Right hindlimb (tissue), 1 donor: ENCODE data around the gene KAZN.
"Not testable (repeated sequence)": the region's sequence is repeated elsewhere in the genome, so short reads cannot be mapped to it uniquely, and the experiment has no call there.

ENCODE experiments used
- DNase-seq: peaks from one replicate; pipeline ENCODE4 v3.0.0-alpha.2; 2018

Gene KAZN

DNA sequence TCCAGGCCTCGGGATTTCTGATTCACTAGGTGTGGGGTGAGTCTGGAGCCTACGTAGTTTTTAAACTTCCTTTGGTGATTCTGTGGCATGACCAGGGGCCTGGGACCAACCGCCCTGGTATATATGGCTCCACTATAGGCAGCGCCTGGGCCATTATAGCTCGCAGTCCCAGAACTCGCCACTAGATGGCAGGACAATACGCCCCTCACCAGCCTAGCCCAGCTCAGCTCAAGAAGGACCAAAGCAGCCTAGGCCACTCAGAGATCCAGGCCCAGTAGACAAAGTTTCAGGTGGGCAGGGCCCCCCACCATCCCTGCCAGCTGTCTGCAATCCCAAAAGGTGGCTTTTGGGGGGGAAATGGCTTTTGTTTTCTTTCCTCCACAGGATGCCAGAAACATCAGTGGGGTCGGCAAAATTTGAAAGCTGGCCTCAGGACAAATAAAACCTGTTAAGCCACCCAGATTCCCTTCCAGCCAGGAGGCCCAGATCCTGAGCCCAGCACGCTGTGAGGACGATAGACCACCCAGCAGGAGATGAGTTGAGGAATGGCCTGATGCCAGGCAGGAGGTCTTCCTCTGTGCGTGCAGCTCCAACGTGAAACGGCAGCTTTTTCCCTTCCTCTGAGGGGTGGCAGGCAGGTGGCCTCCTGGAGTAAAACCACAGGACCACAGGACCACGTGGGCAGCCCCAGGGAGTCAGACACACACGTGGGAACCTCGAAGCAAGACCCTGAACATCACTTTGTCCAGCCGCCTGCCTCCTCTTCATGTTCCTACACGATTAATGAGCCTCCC lies 530.2 kb downstream of the KAZN start:
- peak; percentile 81 for DNase-seq

DNA sequence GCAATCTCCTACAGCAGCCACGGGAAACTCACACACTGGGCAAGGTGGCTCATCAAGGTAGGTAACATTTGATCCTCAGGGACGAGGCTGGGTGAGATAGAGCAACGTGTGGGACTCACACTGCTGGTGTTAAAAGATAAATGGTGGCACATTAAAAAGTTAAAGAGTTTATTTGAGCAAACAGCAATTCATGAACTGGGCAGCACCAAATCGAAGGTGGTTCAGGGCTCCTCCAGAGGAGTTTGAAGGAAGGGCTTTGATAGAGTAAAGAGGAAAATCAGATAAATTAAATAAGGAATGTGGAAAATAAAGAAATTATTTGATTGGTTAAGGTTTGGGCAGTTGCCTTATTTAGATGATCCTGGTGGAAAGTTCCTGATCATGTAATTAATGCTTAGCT lies 531.5 kb downstream of the KAZN start:
- no peak for DNase-seq

- DNase-seq = no peak
Measured at GRCh38 chr1:15130607-15131006, 532.1 kb downstream of the KAZN start.

DNA sequence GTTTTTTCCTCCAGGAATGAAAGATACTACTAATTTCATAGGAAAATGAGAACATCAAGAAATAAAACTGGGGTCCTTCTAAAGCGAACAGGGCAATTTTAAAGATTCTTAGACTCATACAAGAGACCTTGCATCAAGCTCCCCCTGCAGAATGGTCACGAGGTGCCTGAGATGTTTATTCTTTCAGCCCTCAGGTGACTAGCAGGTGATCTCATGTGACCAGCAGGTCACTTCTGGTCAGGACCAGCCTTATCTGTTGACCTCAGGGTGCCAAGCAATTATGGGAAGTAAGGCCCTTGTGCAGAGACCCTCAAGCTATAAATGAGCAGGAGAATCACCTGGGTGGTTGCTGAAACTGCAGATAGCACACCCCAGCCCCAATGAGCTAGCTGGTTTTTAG lies 534.5 kb downstream of the KAZN start:
- DNase-seq = no peak

- no peak for DNase-seq
Measured at GRCh38 chr1:15134285-15134684, 535.8 kb downstream of the KAZN start.

GRCh38 chr1:15135604-15136003 lies 537.1 kb downstream of the KAZN start:
- not testable (repeated sequence) for DNase-seq

DNA sequence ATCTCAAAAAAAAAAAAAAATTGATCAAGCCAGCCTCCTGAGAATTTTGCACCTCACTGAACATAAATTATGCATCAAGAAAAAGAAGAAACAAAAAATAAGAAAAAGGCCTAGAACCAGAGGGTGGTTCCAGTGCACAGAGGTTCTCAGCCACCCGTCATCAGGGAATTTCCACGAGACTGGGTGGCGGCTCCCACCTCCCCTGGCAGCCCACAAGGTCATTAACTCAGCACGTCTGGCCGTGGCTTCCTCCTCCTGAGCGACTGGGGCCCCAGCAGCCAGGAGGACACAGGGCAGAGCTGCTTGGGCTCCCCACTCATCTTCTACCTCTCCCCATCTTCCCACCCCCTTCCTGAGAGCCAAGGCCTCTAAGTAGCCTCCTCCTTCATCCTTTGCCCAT lies 539.3 kb downstream of the KAZN start:
- no peak for DNase-seq

GRCh38 chr1:15139654-15140350 lies 541.3 kb downstream of the KAZN start:
- DNase-seq = no peak

- peak; percentile 52 for DNase-seq
Measured at GRCh38 chr1:15141935-15142539, 543.6 kb downstream of the KAZN start.

DNA sequence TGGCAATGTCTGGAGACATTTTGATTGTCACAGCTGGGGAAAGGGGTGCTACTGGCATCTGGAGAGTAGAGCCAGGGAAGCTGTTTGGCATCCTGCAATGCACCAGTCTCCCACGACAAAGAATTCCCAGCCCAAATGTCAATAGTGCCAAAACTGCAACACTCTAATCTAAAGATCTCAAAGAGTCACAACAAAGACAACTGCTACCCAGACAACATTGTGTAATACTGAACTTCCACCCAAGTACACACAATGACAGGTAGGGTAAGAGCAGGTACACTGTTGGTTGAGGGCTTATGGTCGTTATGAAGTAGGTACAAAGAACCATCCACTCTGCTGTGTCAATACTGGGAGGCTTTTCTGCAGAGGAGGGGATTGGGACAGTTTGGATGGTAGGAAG lies 546.8 kb downstream of the KAZN start:
- DNase-seq = no peak

GRCh38 chr1:15146142-15146680 lies 547.7 kb downstream of the KAZN start:
- DNase-seq = no peak

- DNase-seq = no peak
Measured at GRCh38 chr1:15146971-15147376, 548.5 kb downstream of the KAZN start.

DNA sequence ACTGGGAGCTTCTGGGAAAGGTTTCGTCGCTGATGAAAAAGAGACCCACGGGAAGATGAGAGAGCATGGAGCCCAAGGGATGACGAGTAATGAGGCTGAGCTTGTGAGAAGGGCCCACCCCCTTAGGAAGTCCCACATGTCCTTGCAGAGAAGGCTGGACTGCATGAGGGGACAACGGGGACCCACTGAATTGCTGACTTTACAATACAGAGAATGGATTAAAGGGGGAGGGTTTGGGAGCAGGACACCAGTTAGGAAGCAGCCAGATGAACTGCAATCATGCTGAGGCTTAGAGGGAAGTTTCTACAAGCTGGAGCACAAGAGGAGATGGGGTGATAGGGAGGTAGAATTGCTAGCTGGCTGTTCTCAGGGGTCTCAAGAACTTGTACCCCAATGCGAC lies 549.5 kb downstream of the KAZN start:
- DNase-seq = no peak

GRCh38 chr1:15148475-15148874 lies 550.0 kb downstream of the KAZN start:
- DNase-seq = no peak

- DNase-seq = no peak
Measured at GRCh38 chr1:15148941-15149340, 550.5 kb downstream of the KAZN start.

GRCh38 chr1:15150376-15150775 lies 551.9 kb downstream of the KAZN start:
- no peak for DNase-seq

GRCh38 chr1:15151377-15151806 lies 552.9 kb downstream of the KAZN start:
- DNase-seq = no peak

DNA sequence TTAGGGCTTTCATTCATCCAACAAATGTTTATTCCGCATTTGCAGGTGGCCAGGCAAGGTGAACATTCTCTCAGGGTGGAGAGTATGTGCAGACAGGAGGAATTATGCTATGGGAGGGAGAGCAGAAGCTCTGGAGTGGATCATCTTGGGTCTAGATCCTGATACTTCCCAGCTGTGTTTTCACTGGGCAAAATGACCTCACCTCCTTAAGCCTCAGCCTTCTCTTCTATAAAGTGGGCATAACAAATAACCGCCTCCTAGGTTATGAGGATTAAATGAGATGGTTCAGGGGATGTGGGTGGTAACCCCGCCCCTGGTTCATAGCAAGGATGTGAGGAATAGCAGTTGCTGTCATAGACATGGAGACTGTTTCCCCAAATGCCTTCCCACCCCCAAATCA lies 553.4 kb downstream of the KAZN start:
- DNase-seq = no peak

GRCh38 chr1:15152318-15153183 lies 554.1 kb downstream of the KAZN start:
- peak; percentile 89 for DNase-seq

DNA sequence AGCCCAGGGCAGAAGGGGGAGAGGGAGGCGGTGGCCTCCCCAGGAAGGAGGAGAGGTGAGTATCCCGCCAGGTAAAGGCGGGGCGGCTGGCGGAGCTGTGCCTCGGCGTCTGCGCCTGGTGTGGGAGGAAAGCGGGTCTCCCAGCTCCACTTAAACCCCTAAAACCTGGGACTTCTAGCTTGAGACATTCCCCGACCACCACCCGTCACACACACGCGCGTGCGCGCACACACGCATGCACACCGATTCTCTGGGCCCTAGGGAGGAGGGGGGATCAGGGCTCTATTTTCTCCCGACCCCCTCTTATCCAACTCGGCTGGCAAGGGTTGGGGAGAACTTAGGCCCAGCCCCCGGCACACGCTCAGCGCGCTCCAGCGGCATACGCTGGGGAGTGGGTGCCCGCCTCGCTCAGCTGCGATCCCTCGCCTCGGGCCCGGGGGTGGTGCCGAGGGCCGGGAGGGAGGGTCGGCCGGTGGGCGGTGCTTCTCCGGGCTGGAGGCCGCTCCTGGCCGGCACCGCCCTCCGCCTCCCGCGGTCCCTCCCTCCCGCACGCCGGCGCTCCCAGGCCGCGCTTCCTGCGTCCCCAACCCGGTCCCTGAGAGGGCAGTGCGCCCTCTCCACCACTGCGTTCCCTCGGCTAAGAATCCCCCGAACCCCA lies 554.8 kb downstream of the KAZN start, which contains the start of gene TMEM51:
Gene TMEM51 (plus strand): TSS at position 564 of the 658 bp plus-strand sequence. CDS start 61,341 bp downstream, outside the sequence.
- DNase-seq = peak; percentile 85

- peak; percentile 79 for DNase-seq
Measured at GRCh38 chr1:15153842-15154479, 555.5 kb downstream of the KAZN start.
